IgD-negative memory B cell (primary cell): Measurements from ENCODE around the gene CHST11. TPM values are rescaled to one million over a fixed set of nuclear protein-coding genes. Genes with fewer than 3 reads are reported as not detected.
A peak's percentile ranks its signal among the peaks of the same experiment; 100 is the strongest.

Experiments
- H3K27ac Mint-ChIP-seq, 3 donors: one replicate each; pipeline ENCODE4 v1.8.0; 2020 to 2022; ENCODE audit warnings: mild to moderate bottlenecking in 3 of 3, mixed read lengths in 3 of 3, moderate library complexity in 1 of 3
- H3K27me3 Mint-ChIP-seq: one replicate; pipeline ENCODE4 v1.8.0; 2021; ENCODE audit warnings: mixed read lengths
- H3K36me3 Mint-ChIP-seq: one replicate; pipeline ENCODE4 v1.8.0; 2020; ENCODE audit warnings: mild to moderate bottlenecking, mixed read lengths
- H3K4me1 Mint-ChIP-seq, 3 donors: one replicate each; pipeline ENCODE4 v1.8.0; 2020 to 2022; ENCODE audit warnings: mixed read lengths in 3 of 3, mild to moderate bottlenecking in 1 of 3
- H3K4me3 Mint-ChIP-seq, 4 donors: one replicate each; pipeline ENCODE4 v1.8.0; 2020 to 2022; ENCODE audit warnings: mild to moderate bottlenecking in 4 of 4, mixed read lengths in 4 of 4, moderate library complexity in 3 of 4
- H3K9me3 Mint-ChIP-seq, 3 donors: one replicate each; pipeline ENCODE4 v1.8.0; 2020 to 2021; ENCODE audit warnings: mixed read lengths in 3 of 3, mild to moderate bottlenecking in 1 of 3
- polyA plus RNA-seq: library from polyadenylated mRNA; unstranded; fragments of 300-500 nt; fragmentation: Illumina TruSeq; gene quantifications from one replicate; pipeline ENCODE4 v1.2.3, GENCODE V29; 2021

CHST11 gene
- polyA plus RNA-seq, 1 donor from 2014 or later = 41.7 TPM

- Mint-ChIP-seq H3K27ac (peak overlapping the region in 2 of 3 donors; percentile 4 to 49), H3K9me3 (no peaks in the 10 kb centered on the region), H3K4me3 (peak overlapping the region in 2 of 4 donors; percentile 19 to 63), H3K36me3 (no peaks in the 10 kb centered on the region), H3K27me3 (no peaks in the 10 kb centered on the region), H3K4me1 (peaks cover 9 to 13% (median 10%) of the 10 kb centered on the region in 3 donors)
These were observed 353.1 kb downstream of the CHST11 start for GRCh38 chr12:104809706-104810385.

Other genes with a start within 250 kb of the CHST11 start
- 26.0 TPM for gene TXNRD1, start 241.2 kb upstream of the CHST11 start, polyA plus RNA-seq
- gene EID3, start 153.2 kb upstream of the CHST11 start, polyA plus RNA-seq = 4.9 TPM